ENCODE measurements around the gene TMEM179.

TMEM179 gene

DNA sequence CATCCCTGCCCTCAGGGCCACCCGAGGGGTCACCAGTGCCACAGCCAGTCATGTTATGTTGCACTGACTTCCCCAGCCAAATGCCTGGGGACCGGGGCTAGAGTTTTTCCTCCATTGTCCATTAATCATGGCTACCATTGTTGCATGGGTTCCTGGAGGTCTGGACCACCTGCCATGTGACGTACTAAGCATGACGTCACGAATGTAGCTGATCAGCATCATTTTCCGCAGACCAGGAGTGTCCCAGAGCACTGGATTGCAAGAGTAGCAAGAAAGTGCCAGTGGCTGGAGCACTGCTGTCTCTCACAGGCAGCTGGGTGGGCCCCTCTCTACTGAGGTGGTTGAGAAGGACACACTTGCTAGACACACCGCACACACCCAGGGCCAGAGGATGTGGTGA is 31.9 kb downstream of the TMEM179 start:
- no peak for DNase-seq

DNA sequence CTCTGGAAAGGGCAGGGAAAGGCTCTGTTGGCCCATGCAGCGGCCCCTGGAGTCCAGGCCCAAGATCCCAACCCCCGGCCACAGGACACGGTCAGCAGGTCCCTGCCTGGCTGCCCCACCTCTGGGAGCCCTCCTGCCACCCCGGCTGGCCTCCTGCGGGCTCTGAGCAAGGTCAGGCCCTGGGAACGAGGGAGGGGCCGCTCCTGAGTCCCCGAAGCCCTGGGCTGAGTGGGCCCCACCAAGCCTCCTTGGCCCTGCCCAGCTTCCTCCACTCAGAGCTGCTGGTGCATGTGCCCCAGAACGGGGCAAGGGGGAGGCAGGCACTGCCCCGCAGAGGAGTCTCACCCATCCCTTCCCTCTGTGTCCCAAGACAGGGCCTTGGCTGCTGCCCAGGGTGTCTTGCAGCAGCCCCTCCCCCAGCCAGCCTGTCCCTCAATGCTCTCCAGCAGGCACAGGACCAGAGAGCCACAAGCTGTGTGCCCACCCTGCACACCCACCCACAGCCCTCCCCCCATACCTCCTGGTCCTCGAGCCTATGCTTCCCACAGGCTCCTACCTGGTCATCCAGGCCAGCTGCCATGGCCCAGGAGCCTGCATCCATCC is 32.4 kb downstream of the TMEM179 start:
- no peak for DNase-seq

DNA sequence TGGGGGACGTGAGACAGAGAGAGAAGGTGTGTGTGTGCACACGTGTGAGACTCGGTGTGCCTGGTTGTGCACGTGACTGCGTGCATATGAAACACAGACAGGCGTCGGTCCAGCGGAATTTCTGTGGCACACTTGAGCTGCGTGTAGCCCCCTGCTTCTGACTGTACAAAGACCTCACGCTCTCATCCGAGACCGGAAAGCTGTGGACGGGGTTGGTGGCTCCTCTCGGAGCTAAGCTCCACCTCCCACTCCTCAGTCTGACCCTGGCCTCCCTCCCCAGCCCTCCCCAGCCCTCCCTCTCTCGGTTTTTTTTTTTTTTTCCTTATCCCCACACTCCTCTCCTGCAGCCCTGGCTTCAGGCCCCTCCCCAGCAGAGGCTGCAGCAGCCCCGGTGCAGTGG is 33.3 kb downstream of the TMEM179 start:
- DNase-seq = no peak

- no peak for DNase-seq
Observed at GRCh38 chr14:104569435-104569834, 35.1 kb downstream of the TMEM179 start.

DNA sequence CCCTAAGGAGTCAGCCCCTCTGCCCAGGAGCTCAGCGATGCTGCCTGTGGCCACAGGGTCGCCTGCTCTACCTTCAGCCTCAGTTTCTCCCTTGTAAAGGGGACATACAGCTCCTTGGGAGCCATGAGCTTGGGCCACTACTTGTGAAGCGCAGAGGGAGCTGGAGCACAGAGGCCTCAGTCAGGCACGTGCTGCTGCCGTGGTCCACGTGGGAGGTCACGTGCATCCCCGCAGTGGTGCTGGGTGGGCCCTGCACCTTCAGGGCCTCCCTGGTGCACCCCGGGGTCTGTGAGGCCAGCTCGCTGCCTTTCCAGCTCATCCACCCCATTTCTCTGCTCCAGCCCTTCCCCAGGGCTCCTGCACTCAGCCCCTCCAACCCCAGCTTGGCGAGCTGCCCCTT is 36.0 kb downstream of the TMEM179 start:
- DNase-seq = no peak

- DNase-seq = no peak
Observed at GRCh38 chr14:104567957-104568225, 36.7 kb downstream of the TMEM179 start.

GRCh38 chr14:104567141-104567956 is 37.2 kb downstream of the TMEM179 start:
- DNase-seq = no peak

DNA sequence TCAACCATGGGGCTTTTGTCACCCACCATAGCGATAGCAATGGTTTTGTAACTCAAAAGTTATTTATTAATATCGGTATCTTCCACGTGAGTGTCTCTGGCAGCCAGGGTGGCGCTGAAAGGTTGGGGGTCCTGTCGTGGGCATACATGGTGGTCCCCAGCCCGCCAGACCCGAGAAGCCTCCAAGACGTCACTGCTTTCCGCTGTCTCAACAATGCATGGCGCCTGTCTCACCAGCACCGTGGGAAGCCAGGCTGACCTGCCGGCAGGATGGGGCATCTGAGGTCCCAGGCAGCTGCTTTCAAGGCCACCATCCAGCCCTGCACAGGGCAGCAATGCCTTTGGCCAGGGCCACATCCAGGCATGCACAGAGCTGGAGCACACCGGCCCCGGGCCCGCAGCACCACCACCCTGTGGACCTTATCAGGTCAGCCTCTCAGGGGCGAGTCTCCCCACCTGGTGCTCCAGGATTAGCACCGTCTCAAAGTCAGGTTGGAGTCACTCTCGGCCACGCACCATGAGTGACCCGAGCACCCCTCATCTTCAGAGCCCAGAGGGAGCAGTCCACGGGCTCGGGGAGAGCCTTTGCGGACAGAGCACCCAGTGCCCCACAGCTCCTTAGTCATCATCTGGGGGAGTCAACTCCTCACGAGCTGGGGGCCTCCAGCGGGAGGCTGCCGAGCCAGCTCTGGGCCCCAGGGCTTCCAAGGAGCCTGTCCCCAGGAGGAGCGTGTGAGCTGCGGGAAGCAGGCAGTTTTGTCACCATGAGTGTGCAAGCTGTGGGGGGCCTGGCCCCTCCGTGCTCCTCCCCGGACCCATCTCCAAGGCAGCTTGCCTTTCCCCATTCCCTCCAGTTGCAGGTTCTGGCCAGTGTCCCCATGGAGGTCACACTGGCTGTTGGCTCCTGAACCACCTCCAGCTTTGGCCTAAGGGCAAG is 39.6 kb downstream of the TMEM179 start:
- DNase-seq = no peak

DNA sequence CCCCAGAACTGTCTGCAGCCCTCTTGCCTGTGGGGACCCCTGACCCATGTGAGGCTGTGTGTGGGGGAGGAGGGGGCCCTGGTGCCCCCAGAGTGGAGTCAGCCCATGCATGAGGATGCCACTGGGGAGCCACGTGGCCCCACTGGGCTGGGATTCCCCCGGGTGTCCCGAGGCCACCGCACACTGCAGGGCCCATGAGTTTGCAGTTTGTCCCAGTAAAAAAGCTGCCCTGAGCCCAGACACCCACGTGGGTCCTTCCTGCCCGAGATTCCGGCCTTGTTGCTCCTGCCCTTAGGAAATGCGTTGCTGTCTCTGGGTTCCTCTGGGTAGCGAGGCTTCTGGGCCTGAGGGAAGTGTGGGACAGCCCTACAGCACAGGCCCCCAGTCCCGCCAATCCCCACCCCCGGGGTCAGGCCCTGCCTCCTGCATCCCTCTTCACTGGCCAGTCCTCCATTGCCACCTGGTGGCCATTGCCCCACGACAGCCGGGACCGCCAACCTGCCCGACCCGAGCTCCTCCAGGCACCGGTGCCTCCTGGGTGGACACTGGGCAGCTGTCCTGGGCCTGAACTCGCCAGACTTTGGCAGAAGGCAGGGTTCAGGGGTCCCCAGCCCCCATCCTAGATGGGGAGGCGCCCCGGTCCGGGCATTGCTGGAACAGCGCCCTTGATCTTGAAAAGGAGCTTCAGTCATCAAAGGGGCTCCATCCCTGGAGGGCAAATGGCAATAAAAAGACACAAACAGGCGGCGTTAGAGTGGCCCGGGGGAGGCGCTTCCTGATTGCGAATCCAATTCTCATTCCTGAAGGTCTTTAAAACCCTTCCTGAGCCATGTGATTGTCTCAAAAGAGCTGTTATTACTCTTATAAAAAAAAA is 40.6 kb downstream of the TMEM179 start:
- DNase-seq = peak in 46 of 56 donors; percentile 8 to 80 (median 49)

DNA sequence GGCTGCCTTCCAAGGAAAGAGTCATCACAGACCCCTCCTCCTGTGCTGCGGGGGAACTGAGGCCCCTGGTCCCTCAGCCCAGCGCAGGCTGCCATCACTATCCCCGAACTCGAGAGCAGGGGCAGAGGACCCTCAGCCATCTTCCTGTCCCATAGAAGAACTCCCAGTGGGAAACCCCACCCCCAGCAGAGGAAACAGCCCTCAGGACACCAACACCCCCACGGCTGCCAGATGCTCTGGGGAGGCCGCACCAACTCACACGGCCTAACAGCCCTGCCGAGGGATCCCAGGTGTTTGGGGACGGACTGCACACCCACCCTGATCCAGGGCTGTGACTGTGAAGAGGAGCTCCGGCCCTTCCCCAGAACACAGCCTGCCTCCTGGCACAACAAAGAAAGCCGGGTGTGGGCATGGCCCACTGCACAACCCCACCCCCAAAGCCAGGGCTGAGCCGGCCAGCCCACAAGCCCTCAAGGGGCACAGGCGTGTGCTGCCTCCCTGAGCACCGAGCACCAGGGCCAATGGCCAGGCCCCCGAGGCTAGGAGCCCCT is 41.3 kb downstream of the TMEM179 start:
- DNase-seq = no peak

DNA sequence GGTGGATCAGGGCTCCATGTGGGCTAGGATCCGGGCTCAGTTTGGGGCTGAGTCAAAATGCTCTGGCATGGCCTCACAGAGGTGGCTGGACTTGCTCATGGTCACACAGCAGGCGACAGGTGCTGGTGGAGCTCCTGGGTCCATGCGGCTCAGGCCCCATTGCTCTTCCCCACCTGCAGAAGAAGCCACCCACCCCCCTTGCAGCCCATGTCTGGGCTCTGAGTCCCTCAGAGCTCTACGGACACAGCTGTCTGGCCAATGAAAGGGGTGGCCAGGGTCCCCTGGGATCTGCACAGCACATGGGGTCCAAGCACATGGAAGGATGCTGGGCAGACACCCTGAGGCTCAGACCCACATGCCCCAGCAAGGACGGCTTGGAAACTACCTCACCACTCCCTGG is 42.0 kb downstream of the TMEM179 start:
- DNase-seq = no peak

GRCh38 chr14:104561632-104562495 is 42.7 kb downstream of the TMEM179 start:
- DNase-seq = no peak

DNA sequence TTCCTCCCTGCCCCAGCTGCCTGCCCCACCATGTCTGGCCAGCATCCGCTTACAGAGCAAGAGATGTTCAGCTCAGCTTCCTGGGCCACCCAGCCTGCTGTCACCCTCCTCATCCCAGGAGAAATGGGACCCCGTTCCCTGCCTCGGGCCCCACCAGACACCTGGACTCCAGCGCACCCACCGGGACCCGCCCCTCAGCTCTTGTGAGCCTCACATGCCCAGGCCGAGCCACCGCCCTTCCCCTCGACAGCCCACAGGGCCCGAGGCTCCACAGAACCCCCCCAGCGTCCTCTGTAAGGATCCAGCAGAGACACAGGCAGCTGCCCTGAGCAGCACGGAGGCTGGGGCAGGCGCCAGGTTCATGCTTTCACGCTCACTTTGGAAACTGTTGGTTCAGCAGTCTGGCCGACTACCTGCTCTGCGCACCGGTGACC is 43.4 kb downstream of the TMEM179 start:
- DNase-seq = no peak

DNA sequence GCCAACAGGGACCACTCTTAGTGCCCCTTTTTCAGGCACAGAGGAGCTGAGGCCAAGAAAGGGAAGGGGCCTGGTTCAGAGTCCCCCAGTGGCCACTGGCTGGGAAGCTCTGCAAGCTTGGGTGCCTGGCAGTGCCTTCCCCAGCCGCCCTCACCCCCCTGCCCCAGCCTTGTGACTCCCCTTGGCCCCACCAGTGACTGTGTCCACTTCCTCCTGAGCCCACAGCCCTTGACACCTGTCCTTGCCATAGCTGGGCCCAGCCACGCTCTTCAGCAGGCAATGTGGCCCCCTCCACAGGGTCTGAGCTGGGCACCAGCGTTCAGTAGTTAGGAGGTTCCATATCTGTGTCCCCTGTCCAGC is 44.0 kb downstream of the TMEM179 start:
- DNase-seq = no peak

DNA sequence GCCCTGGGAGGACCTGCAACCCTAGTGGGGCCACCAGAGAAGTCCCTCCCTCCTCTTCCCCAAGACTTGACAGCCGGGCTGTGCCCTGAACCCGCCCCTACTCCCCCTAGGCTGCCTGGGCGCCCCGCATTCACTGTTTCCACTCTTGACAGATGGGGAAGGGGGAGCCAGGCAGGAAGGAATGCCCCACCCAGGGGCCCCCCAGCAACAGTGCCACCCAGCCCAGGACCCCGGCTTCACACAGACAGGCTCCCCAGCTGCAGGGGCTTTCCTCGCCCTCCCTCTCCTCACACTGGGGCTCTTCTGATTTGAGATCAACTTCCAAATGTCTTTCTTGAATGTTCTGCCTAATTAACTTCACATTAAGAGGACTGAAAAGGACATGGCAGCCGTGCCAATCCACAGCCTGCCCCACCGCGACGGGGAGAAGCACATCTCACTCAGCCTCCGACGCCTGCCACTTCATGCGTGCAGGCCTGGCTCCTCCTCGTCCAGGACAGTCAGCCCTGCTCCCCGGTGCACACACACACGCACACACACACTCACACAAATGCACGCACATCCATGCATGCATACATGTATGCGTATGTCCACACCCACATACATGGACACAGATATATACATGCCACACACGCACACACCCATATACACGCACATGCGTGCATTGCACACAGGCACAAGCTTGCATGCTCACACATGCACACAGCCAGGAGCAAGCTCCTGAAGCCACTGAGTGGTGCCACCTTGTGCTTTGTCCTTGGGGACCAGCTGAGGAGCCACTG is 44.6 kb downstream of the TMEM179 start:
- no peak for DNase-seq

DNA sequence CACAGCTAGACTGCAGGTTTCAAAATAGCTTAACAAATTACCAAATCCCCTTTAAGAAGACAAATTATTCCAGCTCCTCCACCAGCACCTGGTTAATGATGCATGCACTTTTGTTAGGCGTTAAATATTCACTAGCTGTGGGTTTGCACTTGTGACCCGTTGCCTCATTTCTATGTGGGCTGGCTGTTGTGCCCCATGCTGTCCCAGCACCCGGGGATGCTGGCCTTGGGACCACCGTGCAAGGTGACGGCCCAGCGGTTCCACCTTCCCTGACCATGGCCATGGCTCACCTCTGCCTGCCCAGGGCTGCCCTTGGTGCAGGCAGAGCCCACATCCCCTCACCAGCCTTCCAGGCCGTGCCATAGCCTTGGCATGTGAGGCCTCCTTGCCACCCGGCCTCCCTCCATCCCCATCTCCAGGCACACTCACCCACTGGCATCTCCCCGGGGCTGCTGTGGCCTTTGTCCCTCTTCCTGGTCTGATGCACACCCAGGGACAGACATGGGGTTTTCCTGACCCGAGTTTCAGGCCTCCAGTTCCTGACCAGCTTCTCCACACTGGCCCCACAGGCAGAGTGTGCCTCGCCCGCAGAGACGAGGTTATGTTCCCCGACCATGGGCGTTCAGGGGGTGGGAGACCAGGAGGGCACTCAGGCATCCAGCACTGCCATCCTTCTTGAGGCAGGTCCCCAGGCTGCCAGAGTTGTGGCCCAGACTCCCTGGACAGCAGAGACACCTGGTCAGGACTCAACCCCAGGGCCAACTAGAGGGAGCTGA is 45.4 kb downstream of the TMEM179 start:
- DNase-seq = no peak

- DNase-seq = no peak
Observed at GRCh38 chr14:104558231-104559027, 46.1 kb downstream of the TMEM179 start.
